Panc1 (cell line): ENCODE results near the gene ASAP2. TPM values are rescaled to one million over a fixed set of nuclear protein-coding genes. Genes with fewer than 3 reads are reported as not detected.

Experiments
- ATAC-seq: fragments of 200-7000 bp; cut with Tn5 transposase; 2 replicates; pipeline ENCODE4 v1.9.1; 2020; ENCODE audit warnings: mild to moderate bottlenecking, moderate library complexity
- BruUV-seq: library from RNA; stranded (reverse); fragments of 400-500 nt; replicated peaks from 2 replicates; lab custom pipeline; 2021; lab: Mats Ljungman, UMichigan
- CTCF ChIA-PET: fragments of 300-600 bp; sonication (Branson Sonifier 250); formaldehyde crosslinking; loops from one replicate; lab custom pipeline; 2022; ENCODE audit warnings: antibody characterized with exemption; lab: Charles Lee
- POLR2A ChIA-PET: fragments of 300-600 bp; sonication (Branson Sonifier 250); formaldehyde crosslinking; loops from one replicate; lab custom pipeline; 2022; ENCODE audit warnings: antibody characterized with exemption; lab: Charles Lee
- DNase-seq: peaks from one replicate; pipeline ENCODE4 v3.0.0-alpha.2; 2010; ENCODE audit warnings: low read depth, low spot score
- H3K27ac ChIP-seq: 2 replicates; pipeline ENCODE4 v1.5.1; 2011; ENCODE audit warnings: mild to moderate bottlenecking, low read length, inconsistent platforms
- H3K27me3 ChIP-seq: fragments of 200-500 bp; sonication (Bioruptor generic); 2 replicates; pipeline ENCODE4 v1.6.0; 2014; ENCODE audit warnings: low read length, inconsistent platforms; ENCODE audit not compliant: control insufficient read depth, insufficient read depth
- H3K36me3 ChIP-seq: fragments of 200-500 bp; sonication (Bioruptor generic); 2 replicates; pipeline ENCODE4 v1.5.1; 2014; ENCODE audit warnings: inconsistent platforms, mild to moderate bottlenecking, low read length, moderate library complexity; ENCODE audit not compliant: control insufficient read depth, insufficient read depth
- H3K4me1 ChIP-seq: 2 replicates; pipeline ENCODE4 v1.5.1; 2011; ENCODE audit warnings: inconsistent platforms, mild to moderate bottlenecking, low read length, moderate library complexity; ENCODE audit not compliant: control insufficient read depth, insufficient read depth
- H3K4me3 ChIP-seq, 2 experiments: 2 replicates each; pipeline ENCODE4 v1.5.1; 2011 to 2012; ENCODE audit warnings: low read depth in 2 of 2, low read length in 2 of 2, mild to moderate bottlenecking in 2 of 2, inconsistent platforms in 1 of 2, moderate library complexity in 1 of 2
- H3K9me3 ChIP-seq: fragments of 200-500 bp; sonication (Bioruptor generic); 2 replicates; pipeline ENCODE4 v1.5.1; 2014; ENCODE audit warnings: low read depth, mild to moderate bottlenecking, inconsistent platforms, low read length, moderate library complexity; ENCODE audit not compliant: control insufficient read depth, insufficient read depth
- CTCF ChIP-seq: fragments of 450-650 bp; IDR thresholded peaks from 2 replicates; pipeline ENCODE4 v1.5.1; 2017; ENCODE audit warnings: mild to moderate bottlenecking
- POLR2AphosphoS5 ChIP-seq: IDR thresholded peaks from 2 replicates; pipeline ENCODE4 v1.6.1; 2012; ENCODE audit warnings: mild to moderate bottlenecking, low read depth, low read length, moderate library complexity
- REST ChIP-seq, 2 experiments: IDR thresholded peaks; 2 replicates each; pipeline ENCODE4 v1.6.1; 2011 to 2012; ENCODE audit warnings: low read depth in 2 of 2, control low read depth in 1 of 2, low read length in 1 of 2, mild to moderate bottlenecking in 1 of 2, moderate library complexity in 1 of 2; ENCODE audit not compliant: insufficient read depth in 1 of 2
- SIN3A ChIP-seq: IDR thresholded peaks from 2 replicates; pipeline ENCODE4 v1.6.1; 2012; ENCODE audit warnings: low read depth, mild to moderate bottlenecking, low read length, moderate library complexity, borderline replicate concordance; ENCODE audit not compliant: insufficient read depth
- TCF7L2 ChIP-seq: IDR thresholded peaks from 2 replicates; pipeline ENCODE4 v1.6.1; 2011; ENCODE audit warnings: mild to moderate bottlenecking, low read depth, low read length, inconsistent platforms
- in situ Hi-C: cut with HindIII; loops from 2 replicates; pipeline ENCODE4 v1.10.0; 2016; ENCODE audit warnings: low sequenced_read_pairs, low pct_unique_long_range_greater_than_20kb
- intact Hi-C: fragments of 100-400 bp; cut with micrococcal nuclease; formaldehyde crosslinking; loops from one replicate; pipeline ENCODE4 v1.10.0; 2022; ENCODE audit not compliant: unreplicated experiment
- total RNA-seq: library from RNA; stranded (reverse); gene quantifications from one replicate; pipeline ENCODE4 v1.2.1, GENCODE V29; 2021; ENCODE audit not compliant: unreplicated experiment

The ASAP2 gene
- total RNA-seq, 1 experiment from 2014 or later: 107 TPM

- no peaks in the 10 kb centered on the region for H3K9me3 ChIP-seq
- no TSS peak for BruUV-seq
- peaks cover 84% of the 10 kb centered on the region for H3K4me1 ChIP-seq
- in situ Hi-C loops: no loop called here
- ATAC-seq (no peak), DNase-seq (no peak)
- H3K36me3 ChIP-seq: no peaks in the 10 kb centered on the region
- ChIA-PET POLR2A (no interaction called here), CTCF (interaction anchor here (0.8 kb wide), 2 partner anchors 8 to 10 kb away, joined by 3 read pairs; no protein-coding TSS in a partner anchor)
- TF ChIP-seq CTCF: no peak
- TF ChIP-seq REST (IDR thresholded peaks at IDR 0.05; ENCODE audit: insufficient read depth in 1 of 2, low read depth in 2 of 2, low read length in 1 of 2): no peak
- no peak for TF ChIP-seq TCF7L2
- no peak for TF ChIP-seq POLR2AphosphoS5
- TF ChIP-seq SIN3A: no peak
- intact Hi-C loops: no loop called here
- H3K27ac ChIP-seq: peak overlapping the region; percentile 64
- H3K27me3 ChIP-seq: no peaks in the 10 kb centered on the region
- H3K4me3 ChIP-seq: no peak overlapping the region
These were observed 15.8 kb downstream of the ASAP2 start for GRCh38 chr2:9222239-9222892.

GRCh38 chr2:9222893-9223287 is 16.3 kb downstream of the ASAP2 start:
- ChIA-PET POLR2A (interaction anchor here (0.7 to 1.4 kb wide), 2 partner anchors 8 to 22 kb away, joined by 3 read pairs; no protein-coding TSS in a partner anchor), CTCF (interaction anchor here (0.8 kb wide), 1 partner anchor 9 kb away, joined by 3 read pairs; no protein-coding TSS in a partner anchor)
- BruUV-seq: no TSS peak

More at GRCh38 chr2:9222893-9223287, 16.3 kb downstream of the ASAP2 start:
- no peaks in the 10 kb centered on the region for H3K9me3 ChIP-seq
- no peak overlapping the region for H3K4me3 ChIP-seq
- H3K27ac ChIP-seq: peak overlapping the region; percentile 64
- in situ Hi-C loops (no loop called here), intact Hi-C loops (no loop called here)
- H3K4me1 ChIP-seq: peaks cover 86% of the 10 kb centered on the region
- ATAC-seq (no peak), DNase-seq (no peak)
- no peaks in the 10 kb centered on the region for H3K27me3 ChIP-seq
- H3K36me3 ChIP-seq: no peaks in the 10 kb centered on the region
- no peak for TF ChIP-seq CTCF
- TF ChIP-seq POLR2AphosphoS5: no peak
- no peak for TF ChIP-seq SIN3A
- no peak for TF ChIP-seq REST (IDR thresholded peaks at IDR 0.05; ENCODE audit: insufficient read depth in 1 of 2, low read depth in 2 of 2, low read length in 1 of 2)
- TF ChIP-seq TCF7L2: no peak
